Heart left ventricle (tissue), 16 donors: ENCODE data around the gene NOL12. TPM values are rescaled to one million over a fixed set of nuclear protein-coding genes. Genes with fewer than 3 reads are reported as not detected.

Source experiments
- ATAC-seq, 4 donors: fragments of 200-7000 bp; cut with Tn5 transposase; one replicate each; pipeline ENCODE4 v1.9.1; 2020 to 2022; ENCODE audit warnings: moderate library complexity in 4 of 4, mild to moderate bottlenecking in 3 of 4, moderate number of reproducible peaks in 1 of 4
- DNase-seq, 5 donors: peaks; one replicate each; pipeline ENCODE4 v3.0.0-alpha.2; 2020
- H3K27ac ChIP-seq, 12 donors: fragments of 200-600 bp; sonication (generic) in 4 of 12; one replicate each; pipeline versions ENCODE4 v1.5.0 to v1.8.0; 2016 to 2022; ENCODE audit warnings: mild to moderate bottlenecking in 2 of 12
- H3K27me3 ChIP-seq, 9 donors: fragments of 200-600 bp; sonication (generic) in 2 of 9; one replicate each; pipeline versions ENCODE4 v1.5.1 to v1.8.0; 2016 to 2022; ENCODE audit warnings: mild to moderate bottlenecking in 3 of 9
- H3K36me3 ChIP-seq, 9 donors: fragments of 200-600 bp; sonication (generic) in 2 of 9; one replicate each; pipeline versions ENCODE4 v1.5.0 to v1.8.0; 2018 to 2022; ENCODE audit warnings: mild to moderate bottlenecking in 2 of 9
- H3K4me1 ChIP-seq, 12 donors: fragments of 200-600 bp; sonication (generic) in 4 of 12; one replicate each; pipeline versions ENCODE4 v1.5.0 to v1.8.0; 2016 to 2022; ENCODE audit warnings: mild to moderate bottlenecking in 3 of 12
- H3K4me3 ChIP-seq, 12 donors: fragments of 200-600 bp; sonication (generic) in 4 of 12; one replicate each; pipeline versions ENCODE4 v1.5.0 to v1.8.0; 2017 to 2022; ENCODE audit warnings: mild to moderate bottlenecking in 9 of 12, moderate library complexity in 4 of 12
- H3K9me3 ChIP-seq, 12 donors: fragments of 200-600 bp; sonication (generic) in 4 of 12; one replicate each; pipeline versions ENCODE4 v1.5.0 to v1.8.0; 2016 to 2022; ENCODE audit warnings: mild to moderate bottlenecking in 1 of 12
- CTCF ChIP-seq, 12 donors: fragments of 200-600 bp; sonication (generic) in 4 of 12; IDR thresholded peaks; one replicate each; pipeline versions ENCODE4 v1.5.0 to v1.8.0; 2018 to 2022; ENCODE audit warnings: antibody characterized with exemption in 12 of 12, mild to moderate bottlenecking in 5 of 12
- POLR2A ChIP-seq, 2 donors: fragments of 450-650 bp; IDR thresholded peaks; one replicate each; pipeline ENCODE4 v1.6.1; 2017; ENCODE audit warnings: antibody characterized with exemption in 2 of 2, mild to moderate bottlenecking in 2 of 2, moderate library complexity in 2 of 2
- WGBS, 4 donors: extraction: QIAGEN DNeasy Blood & Tissue Kit in 2 of 4; methylation state at CpG; one replicate each; pipeline versions ENCODE4 v1.1.5 to v1.1.7; 2013 to 2018; 5-methylcytosine and 5-hydroxymethylcytosine counted together
- intact Hi-C, 10 donors: fragments of 100-400 bp; cut with DNase I; formaldehyde crosslinking; loops; one replicate each; pipeline versions ENCODE4 v1.11.1 to v1.14.2; 2022
- polyA plus RNA-seq, 2 donors: library from polyadenylated mRNA; stranded (reverse); fragments of 200-250 nt; gene quantifications; one replicate each; pipeline ENCODE4 v1.2.3, GENCODE V29; 2013
- total RNA-seq, 9 donors: library from RNA; depleted of rRNA in 2 of 9; stranded (reverse); fragments of >200 nt in 2 of 9; fragmentation: NEBNext Ultra II Directional in 3 of 9; extraction: Animal tissue kit (Norgen Biotek cat#: 25700) in 3 of 9; gene quantifications; one replicate each; pipeline versions ENCODE4 v1.1.0 to v1.2.4, GENCODE V29; 2016 to 2023
- donor health status: ischemic (EF 13 %, LVEDD 7.1; RV severe dilation, severe dysfunction).
- donor health status: healthy with polysubstance abuse.
- donor health status: DM: no; HTN: yes; CAD: no.
- donor health status: DM: no; HTN: no; CAD: no.
- donor health status: ischemic (EF 25% LVEDD 6.9; RV normal size, moderate dysfunction).
- donor health status: ischemic (EF 25% LVEDD 5.7; RV mildly dilated, moderate dysfunction).
- donor health status: healthy.
- donor health status: DM: yes; HTN: yes; CAD: no.
- donor health status: ischemic (EF 35%, LVEDD 5.7; RV mildly dilated, moderate dysfunction).
- donor health status: nonischemic (EF 11% LVEDD 7.7; RV severe dilation, severe dysfunction).
- donor health status: DM: yes; HTN: yes; CAD: no.
- donor health status: PGD.
- donor health status: ischemic (EF 29% LVEDD 5.4; RV normal size, mild dysfunction).
- donor health status: nonischemic (EF 23%, LVEDD 6.1; RV moderate dilation, normal function).

NOL12 gene
- total and polyA plus RNA-seq, 11 donors: 8.0 to 29.2 (median 14.3) TPM

GRCh38 chr22:37684803-37685615 lies 1.1 kb upstream of the NOL12 start:
- Histone ChIP-seq H3K36me3 (peaks cover 0 to 26% (median 20%) of the 10 kb centered on the region in 9 donors), H3K27me3 (no peaks in the 10 kb centered on the region), H3K27ac (no peak overlapping the region), H3K4me3 (no peak overlapping the region), H3K4me1 (peaks cover 4 to 32% (median 21%) of the 10 kb centered on the region in 12 donors), H3K9me3 (no peaks in the 10 kb centered on the region)
- TF ChIP-seq CTCF (IDR thresholded peaks at IDR 0.05) (no peak), POLR2A (IDR thresholded peaks at IDR 0.05) (no peak)
- ATAC-seq: no peak
- intact Hi-C loops: loop anchor here in 9 of 10 donors (5.0 to 10.0 kb wide), 7 partner anchors 38 to 110 kb away; no protein-coding TSS in a partner anchor
- no peak for DNase-seq
- WGBS, 4 donors: 77 to 85% (median 83%) methylated on average over 16 of the region's 16 CpGs

GRCh38 chr22:37690407-37690806 lies 4.3 kb downstream of the NOL12 start:
- intact Hi-C loops: loop anchor here in 2 of 10 donors (10.0 kb wide), 1 partner anchor 104 kb away; no protein-coding TSS in a partner anchor
- WGBS, 4 donors: 85 to 93% (median 93%) methylated on average over 5 to 7 of the region's 7 CpGs
- DNase-seq (peak in 1 of 5 donors; percentile 5), ATAC-seq (no peak)
- Histone ChIP-seq H3K27me3 (no peaks in the 10 kb centered on the region), H3K4me1 (peaks cover 4 to 23% (median 12%) of the 10 kb centered on the region in 12 donors), H3K4me3 (no peak overlapping the region), H3K9me3 (no peaks in the 10 kb centered on the region), H3K36me3 (peaks cover 0 to 66% (median 54%) of the 10 kb centered on the region in 9 donors), H3K27ac (no peak overlapping the region)
- TF ChIP-seq CTCF (IDR thresholded peaks at IDR 0.05): no peak
- TF ChIP-seq POLR2A (IDR thresholded peaks at IDR 0.05): no peak

- H3K4me3 ChIP-seq: no peak overlapping the region
- no peak for ATAC-seq
- peak in 1 of 5 donors; percentile 19 for DNase-seq
- intact Hi-C loops: loop anchor here in 2 of 10 donors (10.0 kb wide), 1 partner anchor 104 kb away; no protein-coding TSS in a partner anchor
- WGBS, 4 donors: 82 to 92% (median 88%) methylated on average over 7 to 18 of the region's 18 CpGs
- H3K4me1 ChIP-seq: peaks cover 4 to 24% (median 13%) of the 10 kb centered on the region in 12 donors
- H3K9me3 ChIP-seq: no peaks in the 10 kb centered on the region
- no peaks in the 10 kb centered on the region for H3K27me3 ChIP-seq
- no peak for TF ChIP-seq CTCF (IDR thresholded peaks at IDR 0.05)
- TF ChIP-seq POLR2A (IDR thresholded peaks at IDR 0.05): no peak
- peaks cover 0 to 66% (median 54%) of the 10 kb centered on the region in 9 donors for H3K36me3 ChIP-seq
- no peak overlapping the region for H3K27ac ChIP-seq
Measured at GRCh38 chr22:37690901-37691504, 4.9 kb downstream of the NOL12 start.
